HL-60/S4 treated with phorbol 12-myristate 13-acetate at 8.2 ng/mL for 4 days and 3 days (cell line): Measurements from ENCODE around the gene CRIP1.

Experiments
- in situ Hi-C: fragments of 300-500 bp; cut with MboI; formaldehyde crosslinking; loops from 2 replicates; pipeline ENCODE4 v1.15.0; 2022; ENCODE audit warnings: low sequenced_read_pairs

Gene CRIP1

DNA sequence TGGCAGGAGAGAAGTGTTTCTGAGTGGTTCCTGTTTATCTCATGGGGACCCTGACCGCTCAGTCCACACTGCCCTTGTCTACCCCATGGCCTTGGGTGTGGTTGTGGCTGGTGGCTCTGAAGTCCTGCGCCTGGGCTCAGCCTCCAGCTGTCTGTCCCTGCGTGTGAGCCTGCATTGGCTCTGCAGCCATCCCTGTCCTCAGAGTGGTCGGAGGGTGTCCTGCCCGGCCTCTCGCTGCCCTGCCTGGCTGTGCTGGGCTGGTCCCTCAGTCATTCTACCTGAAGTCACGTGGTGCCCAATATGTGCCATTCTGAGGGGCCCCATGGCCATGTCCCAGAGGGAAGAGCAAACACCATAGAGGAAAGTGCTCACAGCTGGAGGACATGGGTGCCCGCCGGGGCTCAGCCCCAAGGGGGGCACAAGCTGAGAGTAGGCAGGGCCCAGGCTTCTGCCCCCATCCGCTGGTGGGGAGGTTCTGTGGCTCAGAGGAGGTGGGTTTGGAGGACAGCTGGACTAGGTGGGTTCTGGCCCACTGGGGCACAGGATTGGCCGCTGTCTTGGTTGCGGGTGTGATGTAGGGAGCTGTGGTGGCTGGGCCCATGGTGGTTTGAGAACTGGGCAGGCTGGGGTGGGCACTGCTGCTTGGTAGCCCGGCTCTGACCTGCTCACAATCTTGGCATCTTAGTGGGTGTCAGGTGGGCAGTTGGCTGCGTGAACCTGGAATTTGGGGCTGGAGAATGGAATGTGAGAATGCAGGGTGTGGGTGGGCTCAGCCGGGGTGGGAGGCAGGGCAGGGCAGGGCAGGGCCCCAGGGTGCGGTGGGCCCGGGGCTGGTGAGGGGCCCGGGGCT is 16.0 kb downstream of the CRIP1 start:
- in situ Hi-C loops: no loop called here

DNA sequence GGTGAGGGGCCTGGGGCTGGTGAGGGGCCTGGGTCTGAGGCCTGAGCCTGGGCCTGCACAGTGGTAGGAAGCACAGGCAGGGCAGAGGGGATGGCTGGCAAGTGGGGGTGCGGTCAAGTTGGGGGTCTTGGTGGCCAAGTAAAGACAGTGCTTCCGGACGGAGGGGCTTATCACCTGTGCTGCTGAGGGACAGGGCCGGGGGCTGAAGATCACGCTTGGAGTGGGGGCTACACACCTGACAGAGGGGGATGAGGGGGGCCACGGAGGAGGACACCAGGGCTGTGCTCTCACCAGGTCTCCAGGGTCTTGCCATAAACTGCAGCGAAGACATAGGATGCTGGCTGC is 16.6 kb downstream of the CRIP1 start:
- in situ Hi-C loops: no loop called here

DNA sequence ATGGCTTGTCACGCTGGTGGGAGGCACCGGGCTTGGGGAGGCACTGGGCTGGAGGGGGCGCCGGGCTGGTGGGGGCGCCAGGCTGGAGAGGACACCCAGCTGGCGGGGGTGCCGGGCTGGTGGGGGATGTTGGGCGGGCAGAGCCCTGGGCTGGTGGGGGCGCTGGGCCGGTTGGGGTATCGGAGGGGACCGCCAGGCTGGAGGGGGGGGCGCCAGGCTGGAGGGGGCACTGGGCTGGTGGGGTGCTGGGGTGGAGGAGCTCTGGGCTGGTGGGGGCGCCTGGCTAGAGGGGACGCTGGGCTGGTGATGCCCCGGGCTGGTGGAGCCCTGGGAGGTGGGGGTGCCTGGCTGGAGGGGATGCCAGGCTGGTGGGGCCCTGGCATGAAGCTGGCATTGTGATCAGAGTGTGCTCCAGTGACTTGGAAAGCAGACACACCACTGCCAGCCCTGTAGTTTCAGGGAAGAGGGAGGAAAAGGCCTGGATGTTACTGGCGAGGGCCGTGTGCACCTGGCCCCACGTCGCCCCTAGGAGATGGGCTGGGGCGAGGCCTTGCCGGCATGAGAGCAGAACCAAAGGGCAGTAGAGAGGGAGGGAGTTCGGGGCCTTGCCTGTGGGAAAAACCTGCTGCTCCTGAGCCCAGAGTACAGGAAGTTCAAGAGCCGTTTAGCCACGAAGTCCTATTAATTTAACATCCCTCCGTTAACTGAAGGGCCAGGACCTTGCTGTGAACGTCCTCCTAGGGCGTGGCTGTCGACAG is 17.4 kb downstream of the CRIP1 start:
- in situ Hi-C loops: no loop called here

DNA sequence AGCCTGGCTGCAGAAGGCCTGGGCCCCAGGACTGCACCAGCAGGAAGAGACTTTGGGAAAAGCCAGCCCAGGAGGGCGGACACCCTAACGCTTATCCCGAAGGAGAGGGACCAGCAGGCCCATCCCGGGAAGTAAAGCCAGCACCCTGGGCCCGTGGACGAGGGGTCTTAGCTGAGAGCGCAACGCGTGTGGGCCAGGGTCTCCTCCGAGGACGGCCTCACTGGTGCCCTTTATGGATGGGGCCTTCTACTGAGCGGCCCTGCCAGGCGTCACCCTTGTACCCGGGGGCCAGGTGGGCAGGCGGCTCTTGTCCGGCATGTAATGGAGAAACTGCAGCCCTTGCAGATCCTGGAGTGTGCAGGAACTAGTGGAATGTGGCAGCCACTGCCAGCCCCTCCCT is 18.4 kb downstream of the CRIP1 start:
- in situ Hi-C loops: no loop called here

DNA sequence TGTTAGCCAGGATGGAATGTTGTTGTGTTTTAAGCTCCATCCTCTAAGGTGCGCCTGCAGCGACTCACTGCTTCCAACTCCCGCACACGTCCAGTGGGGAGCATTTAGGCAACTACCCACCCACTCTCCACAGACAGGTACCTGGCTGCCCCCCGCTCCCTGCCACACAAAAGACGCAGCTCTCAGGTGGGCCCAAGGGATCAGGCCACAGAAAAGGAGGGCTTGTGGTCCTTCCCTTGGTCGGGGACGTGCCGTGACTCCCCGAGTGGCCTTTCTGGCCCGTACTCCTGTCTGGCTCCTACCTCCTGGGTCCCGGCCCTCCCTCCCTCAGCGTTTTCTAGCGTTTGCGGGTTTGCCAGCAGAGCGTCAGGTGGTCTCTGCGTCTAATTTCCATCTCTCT is 20.6 kb downstream of the CRIP1 start:
- in situ Hi-C loops: no loop called here

DNA sequence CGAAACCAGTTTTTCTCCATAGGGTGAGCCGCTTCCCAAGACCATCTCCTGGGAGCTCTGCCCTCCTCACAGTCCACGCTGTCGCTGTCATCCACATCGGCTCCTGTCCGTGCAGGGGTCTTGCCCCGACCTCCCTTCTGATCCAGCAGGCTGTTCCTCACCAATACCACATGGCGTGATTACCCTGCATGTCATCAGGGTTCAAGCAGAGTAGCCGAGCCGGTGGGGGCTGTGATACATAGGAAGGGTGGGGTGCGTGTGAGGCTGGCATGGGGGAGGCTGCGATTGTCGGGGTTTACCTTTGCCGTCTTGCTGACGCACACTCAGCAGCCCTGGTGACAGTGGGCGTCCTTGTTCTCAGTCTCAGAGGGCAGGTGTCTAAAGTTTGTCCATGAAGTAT is 21.4 kb downstream of the CRIP1 start:
- in situ Hi-C loops: no loop called here

DNA sequence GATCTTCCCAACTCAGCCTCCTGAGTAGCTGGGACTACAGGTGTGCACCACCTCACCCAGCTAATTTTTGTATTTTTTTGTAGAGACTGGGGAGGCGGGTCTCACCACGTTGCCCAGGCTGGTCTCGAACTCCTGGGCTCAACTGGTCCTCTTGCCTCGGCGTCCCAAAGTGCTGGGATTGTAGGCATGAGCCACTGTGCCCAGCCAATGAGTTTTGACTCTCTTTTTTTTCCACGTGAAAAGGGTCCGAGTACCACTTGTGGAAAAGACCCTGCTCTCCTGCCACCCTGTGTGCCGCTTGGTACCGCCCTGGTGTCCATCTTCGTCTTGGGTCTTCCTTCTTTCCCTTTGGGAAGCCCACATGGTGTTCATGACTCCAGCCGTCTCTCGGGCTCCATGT is 21.9 kb downstream of the CRIP1 start:
- in situ Hi-C loops: no loop called here

DNA sequence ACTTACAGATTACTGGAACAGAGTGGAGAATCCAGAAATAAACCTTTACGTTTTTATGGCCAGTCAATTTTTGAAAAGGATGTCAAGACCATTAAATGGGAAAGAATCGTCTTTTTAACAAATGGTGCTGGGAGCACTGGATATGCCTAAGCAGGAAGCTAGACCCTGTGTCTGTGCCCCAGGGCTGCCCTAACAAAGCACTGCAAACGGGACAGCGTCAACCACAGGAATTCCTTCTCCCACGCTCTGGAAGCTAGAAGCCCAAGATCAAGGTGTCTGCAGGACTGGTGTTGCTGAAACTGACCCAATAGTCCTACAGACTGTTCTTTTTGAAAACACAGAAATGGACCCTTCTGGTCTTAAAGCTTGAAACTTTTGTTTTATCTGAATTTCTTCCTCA is 30.4 kb downstream of the CRIP1 start:
- in situ Hi-C loops: no loop called here

DNA sequence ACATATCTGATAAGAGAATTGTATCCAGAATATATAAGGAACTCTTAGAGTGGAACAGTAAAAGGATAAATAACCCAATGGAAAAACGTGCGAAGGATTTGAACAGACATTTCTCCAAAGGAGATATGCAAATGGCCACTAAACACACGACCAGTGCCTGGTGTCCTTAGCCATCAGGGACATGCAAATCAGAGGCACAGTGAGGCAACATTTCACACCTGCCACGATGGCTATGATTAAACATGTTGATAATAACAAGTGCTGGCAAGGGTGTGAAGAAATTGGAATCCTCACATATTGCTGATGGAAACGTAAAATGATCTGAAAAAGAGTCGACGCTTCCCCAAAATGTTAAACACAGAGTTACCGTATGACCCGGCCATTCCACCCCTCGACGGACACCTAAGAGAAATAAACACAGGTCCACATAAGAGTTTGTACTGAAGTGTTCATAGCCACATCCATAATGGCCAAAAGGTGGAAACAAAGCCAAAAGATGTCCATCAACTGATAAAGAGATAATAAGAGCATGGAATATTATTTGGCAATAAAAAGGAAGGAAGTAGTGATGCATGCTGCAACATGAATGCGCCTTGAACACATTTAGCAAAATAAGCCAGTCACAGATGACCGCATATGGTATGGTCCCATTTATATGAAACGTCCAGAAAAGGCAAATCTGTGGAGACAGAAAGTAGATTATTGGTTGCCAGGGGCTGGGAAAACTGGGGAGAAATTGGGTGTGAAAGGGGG is 33.4 kb downstream of the CRIP1 start:
- in situ Hi-C loops: no loop called here

DNA sequence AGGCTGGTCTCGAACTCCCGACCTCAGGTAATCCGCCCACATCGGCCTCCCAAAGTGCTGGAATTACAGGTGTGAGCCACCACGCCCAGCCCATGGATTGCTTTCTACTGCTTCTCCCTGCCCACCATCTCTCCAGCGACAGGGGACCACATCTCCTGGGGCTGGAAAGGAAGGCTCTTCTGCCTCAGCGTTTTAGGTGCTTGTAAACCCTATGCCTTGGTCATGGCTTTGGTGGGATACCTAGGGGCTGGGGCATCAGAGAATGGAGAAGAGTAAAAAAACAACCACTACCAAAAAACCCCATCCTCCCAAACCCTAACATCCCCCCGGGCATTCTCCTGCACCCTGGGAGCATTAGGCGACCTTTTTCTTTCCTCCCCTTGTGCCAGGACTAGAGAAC is 38.6 kb downstream of the CRIP1 start:
- in situ Hi-C loops: no loop called here

DNA sequence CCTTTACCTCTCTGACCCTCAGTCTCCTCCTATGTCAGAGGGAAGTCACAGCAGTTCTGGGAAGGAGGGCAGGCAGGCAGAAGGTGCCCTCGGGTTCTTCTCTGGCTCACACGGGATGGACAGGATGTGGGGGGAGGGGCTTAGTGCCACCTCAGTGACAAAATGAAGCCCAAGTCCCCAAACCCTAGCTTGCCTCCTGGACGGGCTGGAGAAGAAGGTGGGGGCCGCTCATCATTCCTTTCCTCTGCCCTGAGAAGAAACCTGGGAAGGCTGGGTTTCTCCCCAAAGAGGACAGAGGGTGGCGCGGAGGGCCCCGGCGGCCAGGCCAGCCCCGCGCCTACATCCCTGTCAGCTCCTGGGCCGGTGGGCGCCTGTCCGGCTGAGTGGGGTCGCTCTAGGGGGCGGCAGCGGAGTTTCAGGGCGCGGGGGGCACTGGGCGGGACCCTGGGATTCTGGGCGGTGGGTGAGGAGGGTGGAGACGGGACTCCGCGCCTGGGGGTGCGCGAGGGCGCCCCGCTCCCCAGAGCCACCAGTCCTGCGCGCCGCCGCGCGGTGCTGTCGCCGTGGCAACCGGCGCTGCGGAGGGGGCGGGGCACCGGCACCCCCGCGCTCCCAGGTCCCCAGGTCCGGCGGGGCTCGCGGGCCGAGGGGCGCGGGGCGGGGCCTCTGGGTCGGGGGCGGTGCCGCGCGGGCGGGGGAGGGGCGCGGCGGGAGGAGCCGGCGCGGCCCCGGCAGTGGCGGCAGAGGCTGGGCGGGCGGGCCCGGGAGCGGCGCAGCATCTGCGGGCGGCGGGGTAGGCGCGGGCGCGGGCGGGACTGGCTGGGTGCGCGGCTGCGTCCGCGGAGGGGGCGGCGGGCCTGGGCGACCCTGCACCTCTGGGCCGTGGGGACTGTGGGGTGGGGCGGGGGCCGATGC is 39.4 kb downstream of the CRIP1 start, which contains the start of gene TMEM121:
TMEM121 (plus strand) TSS at position 723 of the 915 bp plus-strand sequence. CDS start 2,252 bp downstream, outside the sequence.
- in situ Hi-C loops: no loop called here

DNA sequence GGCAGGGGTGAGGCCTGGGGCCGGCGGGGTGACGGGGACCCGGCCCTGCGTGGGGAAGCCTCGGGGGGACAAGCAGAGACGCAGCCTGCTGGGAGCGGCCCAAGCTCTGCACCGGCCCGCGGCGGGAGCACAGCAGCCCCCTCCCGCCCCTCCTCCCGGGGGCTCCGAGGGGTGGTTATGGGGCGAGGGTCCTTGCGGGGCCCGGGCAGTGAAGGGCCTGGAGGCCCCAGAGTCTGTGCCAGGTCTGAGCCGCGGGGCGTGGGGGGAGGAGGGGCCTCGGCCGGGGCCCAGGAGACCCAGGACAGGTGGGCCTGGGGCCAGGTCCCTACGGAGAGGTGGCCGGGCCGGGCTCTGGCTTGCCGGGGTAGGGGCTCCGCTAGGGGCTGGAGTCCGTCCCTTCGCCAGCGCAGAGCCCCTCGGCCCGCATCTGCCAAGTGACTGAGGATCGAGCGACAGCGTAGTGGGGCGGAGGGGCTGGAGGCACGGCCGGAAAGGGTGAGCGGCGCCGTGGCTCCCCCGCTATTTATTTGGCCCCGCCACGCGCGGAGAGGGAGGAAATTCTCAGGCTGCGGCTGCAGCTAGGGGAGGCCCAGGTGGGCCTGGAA is 40.2 kb downstream of the CRIP1 start:
- in situ Hi-C loops: no loop called here

DNA sequence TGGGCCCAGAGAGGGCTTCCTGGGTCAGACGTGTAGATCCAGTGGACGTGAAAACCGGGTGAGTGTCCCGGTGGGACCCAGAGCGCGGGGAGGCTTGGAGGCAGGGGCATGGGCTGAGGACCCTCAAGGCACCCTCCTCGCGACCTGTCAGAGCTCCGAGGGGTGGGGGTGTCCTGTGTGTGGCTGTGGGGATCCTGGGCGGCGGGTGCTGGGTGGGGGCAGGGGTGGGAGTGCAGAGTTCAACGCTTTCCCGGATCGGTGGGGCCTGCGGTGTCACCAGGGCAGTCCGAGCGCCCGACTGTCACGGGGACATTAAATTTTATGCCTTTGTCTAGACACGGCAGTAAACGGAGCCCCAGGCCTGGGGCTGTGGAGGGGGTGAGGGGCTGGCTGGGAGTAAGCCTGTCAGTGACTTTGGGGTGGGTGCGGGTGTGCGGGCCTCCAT is 40.7 kb downstream of the CRIP1 start:
- in situ Hi-C loops: no loop called here

DNA sequence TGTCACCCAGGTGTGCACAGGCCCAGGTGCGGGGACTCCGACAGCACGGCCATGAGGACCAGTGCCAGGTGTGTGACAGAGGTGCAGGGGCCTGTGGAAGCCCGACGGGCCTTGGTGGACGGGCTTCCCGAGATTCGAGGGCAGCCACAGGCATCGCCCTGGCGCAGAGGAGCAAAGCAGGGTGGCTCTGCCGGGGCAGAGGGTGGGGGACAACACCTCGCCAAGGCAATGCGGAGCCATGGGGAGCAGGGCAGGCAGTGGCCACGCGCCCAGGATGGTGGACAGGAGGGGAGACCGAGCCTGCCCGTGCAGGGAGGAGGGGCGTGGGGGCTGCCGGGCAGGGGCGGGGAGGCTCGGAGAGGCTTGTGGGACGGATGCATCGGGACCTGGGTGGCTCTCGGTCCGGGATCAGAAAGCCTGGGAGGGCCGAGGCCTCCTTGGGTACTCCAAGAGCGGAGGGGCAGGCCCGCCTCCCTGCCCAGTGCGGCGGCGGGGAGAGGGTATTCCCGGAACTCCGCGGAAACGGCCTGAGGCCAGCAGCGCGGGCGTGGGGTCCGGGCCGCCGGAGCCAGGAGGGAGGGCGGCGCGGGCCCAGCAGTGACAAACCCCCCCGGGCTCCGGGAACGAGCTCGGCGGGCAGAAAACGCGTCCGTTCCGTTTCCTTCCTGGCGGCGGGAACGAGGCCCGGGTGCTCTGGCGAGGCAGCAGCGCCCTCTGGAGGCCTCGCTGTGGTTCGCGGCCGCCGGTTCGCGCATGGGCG is 41.3 kb downstream of the CRIP1 start:
- in situ Hi-C loops: no loop called here

DNA sequence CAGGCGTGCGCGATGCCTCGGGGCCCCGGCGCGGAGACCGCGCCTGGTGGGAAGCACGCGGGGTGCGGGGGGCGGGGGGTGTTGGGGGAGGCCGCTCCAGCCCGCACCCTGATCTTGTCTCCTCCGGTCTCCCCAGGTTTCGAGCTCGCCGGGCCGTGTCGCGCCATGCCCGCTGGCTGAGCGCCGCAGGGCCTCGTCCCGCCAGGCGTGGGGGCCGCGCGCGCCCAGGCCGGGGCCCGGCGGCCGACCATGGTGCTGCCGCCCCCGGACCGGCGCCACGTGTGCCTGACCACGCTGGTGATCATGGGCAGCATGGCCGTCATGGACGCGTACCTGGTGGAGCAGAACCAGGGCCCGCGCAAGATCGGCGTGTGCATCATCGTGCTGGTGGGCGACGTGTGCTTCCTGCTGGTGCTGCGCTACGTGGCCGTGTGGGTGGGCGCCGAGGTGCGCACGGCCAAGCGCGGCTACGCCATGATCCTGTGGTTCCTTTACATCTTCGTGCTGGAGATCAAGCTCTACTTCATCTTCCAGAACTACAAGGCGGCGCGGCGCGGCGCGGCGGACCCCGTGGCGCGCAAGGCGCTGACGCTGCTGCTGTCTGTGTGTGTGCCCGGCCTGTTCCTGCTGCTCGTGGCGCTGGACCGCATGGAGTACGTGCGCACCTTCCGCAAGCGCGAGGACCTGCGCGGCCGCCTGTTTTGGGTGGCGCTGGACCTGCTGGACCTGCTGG is 42.1 kb downstream of the CRIP1 start:
- in situ Hi-C loops: no loop called here

DNA sequence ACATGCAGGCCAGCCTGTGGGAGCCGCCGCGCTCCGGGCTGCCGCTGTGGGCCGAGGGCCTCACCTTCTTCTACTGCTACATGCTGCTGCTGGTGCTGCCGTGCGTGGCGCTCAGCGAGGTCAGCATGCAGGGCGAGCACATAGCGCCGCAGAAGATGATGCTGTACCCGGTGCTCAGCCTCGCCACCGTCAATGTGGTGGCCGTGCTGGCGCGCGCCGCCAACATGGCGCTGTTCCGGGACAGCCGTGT is 42.6 kb downstream of the CRIP1 start:
- in situ Hi-C loops: no loop called here

DNA sequence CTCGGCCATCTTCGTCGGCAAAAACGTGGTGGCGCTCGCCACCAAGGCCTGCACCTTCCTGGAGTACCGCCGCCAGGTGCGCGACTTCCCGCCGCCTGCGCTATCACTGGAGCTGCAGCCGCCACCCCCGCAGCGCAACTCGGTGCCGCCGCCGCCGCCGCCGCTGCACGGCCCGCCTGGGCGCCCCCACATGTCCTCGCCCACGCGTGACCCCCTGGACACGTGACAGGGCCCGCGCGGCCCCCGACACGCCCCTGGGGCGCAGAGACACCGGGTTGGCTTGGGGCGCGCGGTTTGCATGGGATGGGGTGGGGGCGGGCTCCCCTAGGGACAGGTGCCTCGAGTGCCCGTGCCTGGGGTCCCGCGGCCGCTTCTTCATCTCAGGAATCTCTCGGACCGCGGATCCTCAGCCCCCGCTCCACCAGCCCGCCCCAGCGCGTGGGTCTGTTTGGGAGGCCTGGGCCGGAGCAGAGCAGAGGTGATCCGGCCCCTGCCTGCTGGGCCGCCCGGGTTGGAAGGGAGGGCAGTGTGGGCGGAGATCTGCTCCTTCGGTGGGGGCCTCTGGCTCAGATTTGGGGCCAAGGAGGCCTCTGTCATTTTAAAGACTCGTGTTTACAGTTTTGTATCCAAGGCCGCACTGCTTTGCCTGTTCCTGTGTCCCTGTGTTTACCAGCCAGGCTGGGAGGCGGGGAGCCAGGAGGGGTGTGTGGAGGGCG is 43.0 kb downstream of the CRIP1 start:
- in situ Hi-C loops: no loop called here
